SH-SY5Y (cell line): ENCODE data around the gene MYOCD.

Source experiments
- GATA2 ChIP-seq: IDR thresholded peaks from 2 replicates; pipeline ENCODE4 v1.6.1; 2011; ENCODE audit warnings: mild to moderate bottlenecking, low read depth, low read length
- GATA3 ChIP-seq: IDR thresholded peaks from 2 replicates; pipeline ENCODE4 v1.6.1; 2011; ENCODE audit warnings: low read depth, mild to moderate bottlenecking, low read length, moderate library complexity

- TF ChIP-seq GATA2, result no peak
- no peak for TF ChIP-seq GATA3
These were observed 14.8 kb downstream of the MYOCD start for GRCh38 chr17:12680407-12680897.
